HG03039 (cell line): ENCODE measurements around the gene LOXL3.
A peak's percentile ranks its signal among the peaks of the same experiment; 100 is the strongest.

Source experiments
- ATAC-seq: cut with Tn5 transposase; IDR thresholded peaks from one replicate; pipeline ENCODE4 v1.9.1; 2021; ENCODE audit warnings: mild to moderate bottlenecking, moderate library complexity; ENCODE audit not compliant: unreplicated experiment

LOXL3 gene

GRCh38 chr2:74512744-74513604, 40.8 kb downstream of the LOXL3 start:
- ATAC-seq: no peak

- no peak for ATAC-seq
Observed at GRCh38 chr2:74511104-74511989, 42.4 kb downstream of the LOXL3 start.

DNA sequence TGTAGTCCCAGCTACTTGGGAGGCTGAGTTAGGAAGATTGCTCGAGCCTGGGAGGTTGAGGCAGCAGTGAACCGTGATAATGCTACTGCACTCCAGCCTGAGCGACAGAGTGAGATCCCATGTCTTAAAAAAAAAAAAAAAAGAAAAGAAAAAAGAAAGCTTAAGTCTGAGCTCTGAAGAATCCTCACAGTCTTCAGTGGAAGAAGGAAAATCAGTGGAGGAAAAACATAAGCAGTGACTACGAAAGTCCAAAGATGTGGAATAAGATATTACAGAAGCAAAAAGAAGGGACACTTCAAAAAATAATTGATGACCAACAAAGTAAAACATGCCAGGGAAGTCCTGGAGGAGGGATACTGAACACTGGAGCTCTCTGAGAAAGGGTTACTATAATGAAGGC, 43.5 kb downstream of the LOXL3 start:
- no peak for ATAC-seq

GRCh38 chr2:74507926-74508520, 45.7 kb downstream of the LOXL3 start:
- no peak for ATAC-seq

GRCh38 chr2:74507145-74507925, 46.4 kb downstream of the LOXL3 start, which contains the start of gene PCGF1:
TSS of gene PCGF1 (minus strand) at chr2:74507695. CDS start at chr2:74507668, 27 bp downstream.
- ATAC-seq: peak; percentile 86

DNA sequence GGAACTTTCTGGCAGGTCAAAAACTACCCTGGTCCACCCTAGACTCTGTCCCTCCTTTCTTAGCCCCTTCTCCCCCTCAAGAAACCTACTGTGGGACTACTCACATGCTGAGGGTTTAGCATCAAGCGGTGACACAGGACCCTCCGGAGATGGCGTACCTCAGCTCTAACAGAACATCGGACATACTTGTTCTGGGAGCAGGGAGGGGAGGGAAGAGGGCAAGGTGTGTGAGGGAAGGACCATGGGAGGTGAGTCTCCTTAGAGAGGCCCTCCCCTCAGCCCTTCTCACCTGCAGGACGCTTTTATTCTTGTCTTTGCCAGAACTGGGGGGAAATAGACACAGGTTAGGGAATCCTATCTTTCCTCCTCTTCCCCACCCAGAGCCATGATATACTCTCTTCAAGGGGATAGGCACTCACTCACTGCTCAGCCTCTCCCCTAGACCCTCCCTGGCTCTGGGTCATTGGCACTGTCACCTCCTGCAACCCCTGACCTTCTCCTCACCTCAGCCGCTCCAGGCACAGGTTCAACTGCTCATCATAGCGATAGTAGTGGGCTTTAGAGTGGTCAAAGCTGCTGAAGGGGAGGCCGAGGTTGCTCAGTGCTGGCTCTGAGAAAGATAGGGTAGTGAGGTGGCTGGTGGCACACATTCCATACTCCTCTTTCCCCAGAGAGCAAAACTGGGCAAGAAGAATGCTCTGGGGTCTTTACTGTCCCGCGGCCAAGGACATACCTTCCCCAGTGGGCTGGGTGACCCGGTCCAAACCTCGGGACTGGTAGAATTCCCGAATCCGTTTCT, 48.1 kb downstream of the LOXL3 start:
- no peak for ATAC-seq

DNA sequence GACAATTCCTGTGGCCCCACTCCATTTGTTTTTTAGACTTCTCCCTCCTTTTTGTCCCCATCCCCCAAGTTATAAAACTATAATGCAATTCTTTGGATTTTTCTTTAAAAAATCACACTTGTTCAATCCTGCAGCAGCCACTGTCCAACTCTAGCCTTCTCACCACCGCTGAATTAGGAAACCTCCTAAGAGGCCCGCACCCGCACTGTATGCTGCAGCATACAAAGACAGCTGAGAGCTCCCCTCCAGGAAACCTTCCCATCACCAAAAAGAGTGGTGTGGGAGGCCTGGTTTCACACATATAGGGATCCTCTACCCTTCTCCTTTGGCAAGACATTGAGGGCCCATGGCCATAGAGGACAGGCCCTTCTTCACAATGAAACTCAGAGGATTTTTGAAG, 49.2 kb downstream of the LOXL3 start:
- ATAC-seq: no peak

DNA sequence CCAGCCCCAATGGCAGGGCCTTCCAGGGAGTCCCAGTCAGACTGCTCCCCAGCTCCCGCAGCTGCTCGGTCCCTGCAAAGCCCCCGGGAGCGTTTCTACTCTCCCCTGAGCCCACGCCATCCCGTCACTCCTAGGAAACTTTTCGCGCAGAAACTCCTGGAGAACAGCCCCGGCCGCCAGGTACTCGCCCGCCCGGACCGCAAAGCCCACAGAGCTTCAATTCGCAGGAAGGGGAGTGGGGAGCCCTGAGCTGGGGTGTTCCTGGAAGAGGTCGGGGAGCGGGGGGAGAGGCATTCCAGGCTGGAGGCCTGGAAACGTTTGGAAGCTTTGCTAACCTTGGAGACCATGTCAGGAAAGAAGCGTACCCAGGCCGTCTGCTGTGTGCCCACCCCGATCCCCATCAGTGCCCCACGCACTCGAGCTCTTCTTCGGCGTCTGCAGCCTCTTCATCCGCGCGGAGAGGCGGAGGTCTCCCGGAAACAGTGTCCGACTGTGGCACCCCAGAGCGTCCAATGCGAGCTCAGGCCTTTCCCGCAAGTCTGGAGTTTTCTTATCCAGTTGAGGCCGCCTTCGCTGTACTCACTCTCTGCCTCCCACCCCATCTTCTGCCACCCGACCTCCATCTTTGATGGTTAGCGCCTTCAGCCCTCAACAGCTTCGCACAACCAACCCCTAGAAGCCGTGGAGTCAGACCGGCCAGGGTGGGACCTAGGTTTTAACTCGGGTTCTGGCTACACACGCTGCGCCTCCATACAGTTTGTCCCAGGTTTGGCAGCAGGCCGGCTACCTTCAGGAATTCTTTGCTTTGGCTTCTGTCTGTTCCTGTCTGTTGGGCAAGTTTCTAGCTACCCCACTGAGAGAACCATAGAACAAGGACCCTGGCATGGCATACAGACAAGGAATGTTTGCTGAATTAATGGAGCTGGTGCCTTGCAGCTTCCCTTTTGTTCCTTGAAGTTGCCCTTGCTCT, 50.0 kb downstream of the LOXL3 start:
- no peak for ATAC-seq

DNA sequence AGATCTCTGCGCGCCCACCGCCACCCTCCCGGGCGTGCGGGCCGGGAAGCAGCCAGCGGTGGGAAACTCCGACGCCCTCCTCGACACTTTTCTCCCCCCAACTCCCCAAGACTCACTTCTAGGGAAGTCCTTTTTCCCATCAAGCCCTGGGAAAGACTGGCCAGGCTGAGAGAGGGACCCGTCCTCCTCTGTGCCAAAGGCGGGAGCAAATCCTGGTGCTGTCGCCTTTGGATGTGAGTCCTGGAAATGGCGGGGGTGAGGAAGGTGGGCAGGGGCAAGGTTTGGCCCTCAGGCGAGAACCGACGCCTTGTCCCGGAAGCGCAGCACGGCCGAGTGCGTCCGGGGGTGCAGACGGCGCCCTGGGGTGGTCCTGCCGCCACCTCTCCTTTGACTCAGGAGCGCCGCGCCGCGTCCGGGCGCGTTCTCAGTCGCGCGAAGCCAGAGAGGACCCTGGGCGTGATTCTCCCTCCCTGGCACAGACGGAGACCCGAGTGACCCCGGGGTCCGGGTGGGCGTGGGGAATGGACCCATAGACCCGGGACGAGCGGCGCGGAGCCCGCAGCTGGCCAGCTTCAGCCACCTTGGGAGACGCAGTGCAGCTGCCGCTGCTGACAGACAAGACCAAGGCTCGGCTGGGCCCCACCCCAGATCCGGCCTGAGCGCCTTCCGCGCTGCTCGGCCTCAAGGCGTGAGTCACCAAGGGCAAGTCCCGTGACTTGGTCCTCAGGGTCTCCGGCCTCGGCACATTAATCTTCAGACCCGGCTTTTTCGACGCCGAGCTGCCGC, 50.8 kb downstream of the LOXL3 start:
- ATAC-seq: peak; percentile 23

GRCh38 chr2:74502147-74502719, 51.5 kb downstream of the LOXL3 start:
- no peak for ATAC-seq

GRCh38 chr2:74501335-74502071, 52.2 kb downstream of the LOXL3 start:
- ATAC-seq: no peak

DNA sequence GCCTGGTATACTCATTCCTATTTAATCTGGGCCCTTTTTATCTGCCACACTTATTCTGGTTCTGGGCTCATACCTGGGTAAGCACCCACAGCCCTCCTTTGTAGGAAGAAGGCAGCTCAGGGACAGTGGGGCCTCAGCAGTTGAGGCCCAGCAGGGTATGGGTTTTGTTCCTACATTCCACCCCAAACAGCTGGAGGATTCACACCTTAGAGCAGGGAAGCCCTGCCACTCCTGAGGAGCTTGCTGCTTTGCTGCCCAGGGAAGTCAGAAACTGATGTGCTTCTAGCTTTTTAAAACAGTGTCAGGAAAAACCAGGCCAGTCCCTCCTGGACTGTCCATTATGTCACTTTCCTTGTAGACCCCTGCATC, 53.2 kb downstream of the LOXL3 start:
- no peak for ATAC-seq

- no peak for ATAC-seq
Observed at GRCh38 chr2:74499940-74500577, 53.7 kb downstream of the LOXL3 start.

DNA sequence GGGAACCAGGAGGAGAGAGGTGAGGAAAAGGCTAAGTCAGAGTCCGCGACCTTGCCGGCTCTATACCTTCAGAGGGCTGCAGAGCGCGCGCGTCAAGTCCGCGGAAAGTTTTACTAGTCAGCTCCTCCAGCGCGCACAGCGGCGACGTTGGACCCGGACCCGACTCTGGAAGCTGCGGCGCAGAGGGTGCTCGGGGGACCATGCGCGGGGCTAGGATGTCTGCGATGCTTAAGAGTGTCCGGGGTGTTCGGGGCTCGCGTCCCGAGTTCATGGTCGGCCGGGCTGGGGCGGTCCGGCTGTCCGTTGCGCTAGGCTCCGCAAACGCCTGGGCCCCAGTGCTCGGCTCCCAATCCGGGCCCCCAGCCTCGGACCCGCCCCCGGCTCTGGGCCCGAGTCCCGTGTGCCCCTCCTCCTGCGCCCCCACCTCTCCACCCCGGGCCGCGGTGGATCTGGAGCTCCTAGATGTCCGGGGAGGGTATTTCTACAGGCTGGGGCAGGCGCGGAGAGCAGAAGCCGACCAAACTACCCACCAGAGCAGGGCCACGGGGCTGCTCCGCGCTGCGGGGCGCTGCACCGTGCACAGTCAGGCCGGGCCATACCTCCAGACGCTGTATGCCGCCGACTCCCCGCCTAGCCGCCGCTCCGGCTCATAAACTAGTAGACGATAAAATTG, 54.3 kb downstream of the LOXL3 start, which contains the start of gene LBX2:
TSS of gene LBX2 (minus strand) at position 337 of the 673 bp plus-strand sequence. CDS start at position 271, 66 bp downstream.
- ATAC-seq: no peak

GRCh38 chr2:74498500-74499266, 55.1 kb downstream of the LOXL3 start:
- no peak for ATAC-seq
